Sigmoid colon (tissue), 7 donors: Measurements from ENCODE around the gene RYR3. TPM values are rescaled to one million over a fixed set of nuclear protein-coding genes. Genes with fewer than 3 reads are reported as not detected.

Source experiments
- DNase-seq: peaks from one replicate; pipeline ENCODE4 v3.0.0-alpha.2; 2019
- H3K27ac ChIP-seq, 4 donors: fragments of 200-600 bp; sonication (generic); one replicate each; pipeline ENCODE4 v1.5.1; 2016 to 2019; ENCODE audit warnings: mild to moderate bottlenecking in 1 of 4
- H3K27me3 ChIP-seq, 3 donors: fragments of 200-600 bp; sonication (generic); one replicate each; pipeline ENCODE4 v1.5.1; 2019; ENCODE audit warnings: mild to moderate bottlenecking in 1 of 3
- H3K36me3 ChIP-seq, 4 donors: fragments of 200-600 bp; sonication (generic); one replicate each; pipeline ENCODE4 v1.5.1; 2016 to 2019
- H3K4me1 ChIP-seq, 4 donors: fragments of 200-600 bp; sonication (generic); one replicate each; pipeline ENCODE4 v1.5.1; 2017 to 2019
- H3K4me3 ChIP-seq, 4 donors: fragments of 200-600 bp; sonication (generic); one replicate each; pipeline ENCODE4 v1.5.1; 2017 to 2019; ENCODE audit warnings: mild to moderate bottlenecking in 2 of 4, moderate library complexity in 1 of 4
- H3K9me3 ChIP-seq, 4 donors: fragments of 200-600 bp in 3 of 4; sonication (generic) in 3 of 4; one replicate each; pipeline versions ENCODE4 v1.5.1 to v1.6.1; 2013 to 2019
- EP300 ChIP-seq, 4 donors: sonication (generic); formaldehyde crosslinking; IDR thresholded peaks; one replicate each; pipeline ENCODE4 v1.6.1; 2017; ENCODE audit warnings: antibody characterized with exemption in 4 of 4
- POLR2A ChIP-seq, 2 donors: fragments of 450-650 bp; IDR thresholded peaks; one replicate each; pipeline ENCODE4 v1.6.1; 2016; ENCODE audit warnings: antibody characterized with exemption in 2 of 2, mild to moderate bottlenecking in 2 of 2, moderate library complexity in 2 of 2
- POLR2AphosphoS5 ChIP-seq, 4 donors: sonication (generic); formaldehyde crosslinking; IDR thresholded peaks; one replicate each; pipeline ENCODE4 v1.6.1; 2017; ENCODE audit warnings: antibody characterized with exemption in 4 of 4
- WGBS, 2 donors: extraction: QIAGEN DNeasy Blood & Tissue Kit; methylation state at CpG; one replicate each; pipeline ENCODE4 v1.1.7; 2013; 5-methylcytosine and 5-hydroxymethylcytosine counted together
- intact Hi-C: fragments of 100-400 bp; cut with DNase I; formaldehyde crosslinking; loops from one replicate; pipeline ENCODE4 v1.15.1; 2023
- polyA plus RNA-seq, 3 donors: library from polyadenylated mRNA; stranded (reverse); fragments of 200-250 nt; gene quantifications; one replicate each; pipeline ENCODE4 v1.2.3, GENCODE V29; 2013
- total RNA-seq, 4 donors: library from RNA; depleted of rRNA; stranded (reverse); fragments of >200 nt; gene quantifications; one replicate each; pipeline ENCODE4 v1.1.0, GENCODE V29; 2016
- TF ChIP-seq, protein P1 (sequence below), 4 experiments: fragments of 450-650 bp in 3 of 4; fragments of 200-600 bp in 1 of 4; IDR thresholded peaks; one replicate each; pipeline ENCODE4 v1.5.1; 2016 to 2019; ENCODE audit warnings: antibody characterized with exemption in 4 of 4, mild to moderate bottlenecking in 3 of 4, moderate library complexity in 2 of 4
- donor health status: healthy with polysubstance abuse.
- donor health status: Bipolar disorder and iron deficiency.
- donor health status: healthy.

RYR3 gene
- total and polyA plus RNA-seq, 7 donors: 0.38 to 29.1 (median 10.5) TPM; not detected in 1

GRCh38 chr15:33722005-33722672, 411.4 kb downstream of the RYR3 start:
- no peak overlapping the region for H3K27ac ChIP-seq
- no peaks in the 10 kb centered on the region for H3K27me3 ChIP-seq
- no peaks in the 10 kb centered on the region for H3K9me3 ChIP-seq
- H3K36me3 ChIP-seq: peaks cover 0 to 18% (median 0%) of the 10 kb centered on the region in 4 donors
- no peaks in the 10 kb centered on the region for H3K4me1 ChIP-seq
- intact Hi-C loops: no loop called here
- TF ChIP-seq, protein P1, sequence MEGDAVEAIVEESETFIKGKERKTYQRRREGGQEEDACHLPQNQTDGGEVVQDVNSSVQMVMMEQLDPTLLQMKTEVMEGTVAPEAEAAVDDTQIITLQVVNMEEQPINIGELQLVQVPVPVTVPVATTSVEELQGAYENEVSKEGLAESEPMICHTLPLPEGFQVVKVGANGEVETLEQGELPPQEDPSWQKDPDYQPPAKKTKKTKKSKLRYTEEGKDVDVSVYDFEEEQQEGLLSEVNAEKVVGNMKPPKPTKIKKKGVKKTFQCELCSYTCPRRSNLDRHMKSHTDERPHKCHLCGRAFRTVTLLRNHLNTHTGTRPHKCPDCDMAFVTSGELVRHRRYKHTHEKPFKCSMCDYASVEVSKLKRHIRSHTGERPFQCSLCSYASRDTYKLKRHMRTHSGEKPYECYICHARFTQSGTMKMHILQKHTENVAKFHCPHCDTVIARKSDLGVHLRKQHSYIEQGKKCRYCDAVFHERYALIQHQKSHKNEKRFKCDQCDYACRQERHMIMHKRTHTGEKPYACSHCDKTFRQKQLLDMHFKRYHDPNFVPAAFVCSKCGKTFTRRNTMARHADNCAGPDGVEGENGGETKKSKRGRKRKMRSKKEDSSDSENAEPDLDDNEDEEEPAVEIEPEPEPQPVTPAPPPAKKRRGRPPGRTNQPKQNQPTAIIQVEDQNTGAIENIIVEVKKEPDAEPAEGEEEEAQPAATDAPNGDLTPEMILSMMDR (IDR thresholded peaks at IDR 0.05): no peak
- TF ChIP-seq EP300 (IDR thresholded peaks at IDR 0.05) (no peak), POLR2AphosphoS5 (IDR thresholded peaks at IDR 0.05) (no peak), POLR2A (IDR thresholded peaks at IDR 0.05) (no peak)
- WGBS, 2 donors: 50 to 57% methylated on average over 2 of the region's 2 CpGs
- no peak for DNase-seq
- H3K4me3 ChIP-seq: no peak overlapping the region

GRCh38 chr15:33722673-33723015, 411.9 kb downstream of the RYR3 start:
- Histone ChIP-seq H3K27ac (no peak overlapping the region), H3K36me3 (peaks cover 0 to 23% (median 0%) of the 10 kb centered on the region in 4 donors), H3K4me3 (no peak overlapping the region), H3K27me3 (no peaks in the 10 kb centered on the region), H3K9me3 (no peaks in the 10 kb centered on the region), H3K4me1 (no peaks in the 10 kb centered on the region)
- no peak for DNase-seq
- intact Hi-C loops: no loop called here
- TF ChIP-seq EP300 (IDR thresholded peaks at IDR 0.05) (no peak), POLR2AphosphoS5 (IDR thresholded peaks at IDR 0.05) (no peak), POLR2A (IDR thresholded peaks at IDR 0.05) (no peak)
- TF ChIP-seq, protein P1 (IDR thresholded peaks at IDR 0.05): no peak
- WGBS, 2 donors: 94 to 95% methylated on average over 12 of the region's 12 CpGs

GRCh38 chr15:33724321-33725036, 413.7 kb downstream of the RYR3 start:
- no peak for DNase-seq
- Histone ChIP-seq H3K27me3 (no peaks in the 10 kb centered on the region), H3K9me3 (no peaks in the 10 kb centered on the region), H3K4me1 (no peaks in the 10 kb centered on the region), H3K27ac (no peak overlapping the region), H3K36me3 (peaks cover 0 to 24% (median 0%) of the 10 kb centered on the region in 4 donors), H3K4me3 (no peak overlapping the region)
- intact Hi-C loops: no loop called here
- 68 to 71% methylated on average over 5 of the region's 5 CpGs for WGBS, 2 donors
- TF ChIP-seq POLR2AphosphoS5 (IDR thresholded peaks at IDR 0.05): no peak
- TF ChIP-seq, protein P1 (IDR thresholded peaks at IDR 0.05): no peak
- TF ChIP-seq POLR2A (IDR thresholded peaks at IDR 0.05): no peak
- TF ChIP-seq EP300 (IDR thresholded peaks at IDR 0.05): no peak

DNA sequence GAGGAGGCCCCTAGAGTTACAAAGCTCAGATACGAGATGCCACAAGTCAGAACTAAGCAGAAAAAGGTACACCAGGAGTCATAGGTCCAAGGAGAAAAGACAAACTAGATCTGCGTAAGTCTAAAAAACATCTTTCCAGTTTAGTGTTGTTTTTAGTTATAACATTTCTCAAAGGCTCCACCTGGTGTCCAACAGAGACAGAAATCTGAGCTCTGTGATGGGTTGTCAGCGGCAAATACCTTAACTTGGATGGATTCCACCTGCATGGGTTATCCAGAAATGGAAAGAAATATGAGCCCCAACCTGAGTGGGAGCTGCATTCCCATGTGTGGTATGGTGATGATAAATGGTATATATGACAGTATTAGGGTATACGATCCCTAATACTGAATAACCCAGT, 418.9 kb downstream of the RYR3 start:
- intact Hi-C loops: no loop called here
- 89 to 95% methylated on average over 4 of the region's 4 CpGs for WGBS, 2 donors
- no peak for TF ChIP-seq POLR2A (IDR thresholded peaks at IDR 0.05)
- no peak for TF ChIP-seq POLR2AphosphoS5 (IDR thresholded peaks at IDR 0.05)
- TF ChIP-seq, protein P1 (IDR thresholded peaks at IDR 0.05): no peak
- no peak for TF ChIP-seq EP300 (IDR thresholded peaks at IDR 0.05)
- no peak for DNase-seq
- Histone ChIP-seq H3K27me3 (no peaks in the 10 kb centered on the region), H3K4me1 (no peaks in the 10 kb centered on the region), H3K4me3 (no peak overlapping the region), H3K9me3 (no peaks in the 10 kb centered on the region), H3K36me3 (peaks cover 0 to 32% (median 2%) of the 10 kb centered on the region in 4 donors), H3K27ac (no peak overlapping the region)
